ENCODE data around the gene EVC. TPM values are rescaled to one million over a fixed set of nuclear protein-coding genes. Genes with fewer than 3 reads are reported as not detected.

Gene EVC
- total RNA-seq, 1 donor from 2014 or later: 30.2 TPM

- Mint-ChIP-seq H3K4me3 (ENCODE audit: low read depth) (no peak overlapping the region), H3K27me3 (no peaks in the 10 kb centered on the region), H3K4me1 (ENCODE audit: low read depth) (no peaks in the 10 kb centered on the region), H3K9me3 (ENCODE audit: low read depth) (no peaks in the 10 kb centered on the region), H3K27ac (no peak overlapping the region), H3K36me3 (ENCODE audit: insufficient read depth) (peaks cover 12% of the 10 kb centered on the region)
- no peak for TF ChIP-seq CTCF (IDR thresholded peaks at IDR 0.05; ENCODE audit: unreplicated experiment)
- DNase-seq (ENCODE audit: low spot score, unreplicated experiment): no peak
Measured at GRCh38 chr4:5752376-5753184, 41.6 kb downstream of the EVC start.

GRCh38 chr4:5753366-5753765, 42.4 kb downstream of the EVC start:
- Mint-ChIP-seq H3K27me3 (no peaks in the 10 kb centered on the region), H3K36me3 (ENCODE audit: insufficient read depth) (peaks cover 12% of the 10 kb centered on the region), H3K27ac (no peak overlapping the region), H3K9me3 (ENCODE audit: low read depth) (no peaks in the 10 kb centered on the region), H3K4me1 (ENCODE audit: low read depth) (no peaks in the 10 kb centered on the region), H3K4me3 (ENCODE audit: low read depth) (no peak overlapping the region)
- no peak for TF ChIP-seq CTCF (IDR thresholded peaks at IDR 0.05; ENCODE audit: unreplicated experiment)
- DNase-seq (ENCODE audit: low spot score, unreplicated experiment): no peak

- Mint-ChIP-seq H3K27me3 (no peaks in the 10 kb centered on the region), H3K4me3 (ENCODE audit: low read depth) (no peak overlapping the region), H3K36me3 (ENCODE audit: insufficient read depth) (peaks cover 14% of the 10 kb centered on the region), H3K4me1 (ENCODE audit: low read depth) (no peaks in the 10 kb centered on the region), H3K27ac (no peak overlapping the region), H3K9me3 (ENCODE audit: low read depth) (no peaks in the 10 kb centered on the region)
- no peak for DNase-seq (ENCODE audit: low spot score, unreplicated experiment)
- TF ChIP-seq CTCF (IDR thresholded peaks at IDR 0.05; ENCODE audit: unreplicated experiment): no peak
Measured at GRCh38 chr4:5753766-5754528, 42.9 kb downstream of the EVC start.

GRCh38 chr4:5754529-5754881, 43.5 kb downstream of the EVC start:
- Mint-ChIP-seq H3K36me3 (ENCODE audit: insufficient read depth) (peaks cover 14% of the 10 kb centered on the region), H3K27me3 (no peaks in the 10 kb centered on the region), H3K9me3 (ENCODE audit: low read depth) (no peaks in the 10 kb centered on the region), H3K4me3 (ENCODE audit: low read depth) (no peak overlapping the region), H3K4me1 (ENCODE audit: low read depth) (no peaks in the 10 kb centered on the region), H3K27ac (no peak overlapping the region)
- DNase-seq (ENCODE audit: low spot score, unreplicated experiment): no peak
- TF ChIP-seq CTCF (IDR thresholded peaks at IDR 0.05; ENCODE audit: unreplicated experiment): no peak

GRCh38 chr4:5755161-5755560, 44.2 kb downstream of the EVC start:
- H3K4me1 Mint-ChIP-seq (ENCODE audit: low read depth): peaks cover 4% of the 10 kb centered on the region

More at GRCh38 chr4:5755161-5755560, 44.2 kb downstream of the EVC start:
- no peak overlapping the region for H3K4me3 Mint-ChIP-seq (ENCODE audit: low read depth)
- no peaks in the 10 kb centered on the region for H3K9me3 Mint-ChIP-seq (ENCODE audit: low read depth)
- no peak for TF ChIP-seq CTCF (IDR thresholded peaks at IDR 0.05; ENCODE audit: unreplicated experiment)
- H3K27ac Mint-ChIP-seq: no peak overlapping the region
- DNase-seq (ENCODE audit: low spot score, unreplicated experiment): no peak
- H3K36me3 Mint-ChIP-seq (ENCODE audit: insufficient read depth): peaks cover 21% of the 10 kb centered on the region
- H3K27me3 Mint-ChIP-seq: no peaks in the 10 kb centered on the region
